Left renal pelvis (tissue), 4 donors: Measurements from ENCODE around the gene CRCP. TPM values are rescaled to one million over a fixed set of nuclear protein-coding genes. Genes with fewer than 3 reads are reported as not detected.
"Not testable (repeated sequence)": the region's sequence is repeated elsewhere in the genome, so short reads cannot be mapped to it uniquely, and the experiment has no call there.

Experiments used
- DNase-seq, 4 donors: peaks; one replicate each; pipeline ENCODE4 v3.0.0-alpha.2; 2013; ENCODE audit warnings: low read depth in 4 of 4, low spot score in 3 of 4
- polyA plus RNA-seq, 4 donors: library from polyadenylated mRNA; unstranded; fragments of 120-200 nt; gene quantifications; one replicate each; pipeline ENCODE4 v1.2.1, GENCODE V29; 2013; ENCODE audit not compliant: insufficient read length in 4 of 4

Gene CRCP
- polyA plus RNA-seq, 4 donors, result 21.7 to 33.5 (median 27.1) TPM

DNA sequence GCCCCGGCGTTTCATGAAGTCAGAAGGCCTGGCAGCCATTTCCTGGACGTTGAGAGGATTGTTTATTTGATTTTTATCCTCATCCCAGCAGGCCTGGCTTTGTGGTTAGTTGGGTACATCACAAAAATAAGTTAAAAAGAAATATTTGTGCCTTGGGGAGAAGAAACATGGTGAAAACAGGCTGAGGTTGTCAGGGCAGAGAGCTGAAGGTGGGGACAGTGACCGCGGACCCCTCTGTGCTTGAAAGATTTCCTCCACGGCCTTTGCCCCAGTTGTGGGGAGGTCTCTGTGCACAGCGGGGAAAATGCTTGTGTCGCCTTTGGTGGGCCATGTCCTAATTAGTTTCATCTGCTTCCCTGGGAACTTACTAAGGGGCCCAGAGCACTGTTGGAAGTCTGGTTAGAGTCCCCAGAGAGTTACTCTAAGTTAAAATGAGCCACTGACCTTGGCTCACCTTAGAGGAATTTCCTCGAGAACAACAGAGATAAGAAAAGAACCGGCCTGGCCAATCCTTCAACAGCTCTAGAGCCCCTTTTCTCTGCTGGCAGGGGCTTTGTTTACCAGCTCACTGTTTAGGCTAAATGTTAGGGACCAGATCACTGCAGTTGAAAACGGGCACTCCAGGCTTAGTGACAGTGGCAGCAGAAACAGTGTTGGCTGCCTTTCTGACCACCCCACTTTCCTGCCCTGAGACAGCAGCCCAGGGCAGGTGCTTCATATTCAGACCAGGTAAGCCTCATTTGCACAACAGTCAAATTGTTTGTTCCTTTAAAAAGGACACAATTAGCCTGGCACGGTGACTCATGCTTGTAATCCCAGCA, 37.9 kb downstream of the CRCP start:
- no peak for DNase-seq

DNA sequence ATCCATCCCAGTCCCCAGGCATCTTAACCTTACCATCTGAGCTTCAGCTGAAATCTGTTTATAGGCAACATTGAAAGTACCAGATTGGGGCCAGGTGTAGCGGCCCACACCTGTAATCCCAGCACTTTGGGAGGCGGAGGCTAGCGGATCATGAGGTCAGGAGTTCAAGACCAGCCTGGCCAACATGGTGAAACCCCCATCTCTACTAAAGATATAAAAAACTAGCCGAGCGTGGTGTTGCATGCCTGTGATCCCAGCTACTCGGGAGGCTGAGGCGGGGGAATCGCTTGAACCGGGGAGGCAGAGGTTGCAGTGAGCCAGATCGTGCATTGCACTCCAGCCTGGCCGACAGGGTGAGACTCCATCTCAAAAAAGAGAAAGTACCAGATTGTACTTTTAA, 39.0 kb downstream of the CRCP start:
- DNase-seq, result no peak

GRCh38 chr7:66156035-66156434, 41.4 kb downstream of the CRCP start:
- DNase-seq, result not testable (repeated sequence)

DNA sequence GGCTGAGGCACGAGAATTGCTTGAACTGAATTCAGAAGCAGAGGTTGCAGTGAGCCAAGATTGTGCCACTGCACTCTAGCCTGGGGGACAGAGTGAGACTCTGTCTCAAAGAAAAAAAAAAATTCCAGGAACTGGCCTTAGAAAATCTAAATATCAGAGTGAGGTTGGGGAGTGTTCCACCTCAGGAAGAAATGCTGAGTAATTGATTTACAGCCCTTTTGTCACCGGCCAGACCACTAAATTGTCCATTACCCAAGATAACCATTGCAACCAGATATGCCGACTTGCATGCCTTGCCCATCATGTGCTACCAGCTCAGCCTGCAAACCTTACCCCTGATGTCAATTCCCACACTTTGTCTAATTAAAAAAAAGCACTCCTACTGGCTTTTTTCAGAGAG, 42.4 kb downstream of the CRCP start:
- no peak for DNase-seq

- no peak for DNase-seq
Observed at GRCh38 chr7:66162622-66163021, 48.0 kb downstream of the CRCP start.

DNA sequence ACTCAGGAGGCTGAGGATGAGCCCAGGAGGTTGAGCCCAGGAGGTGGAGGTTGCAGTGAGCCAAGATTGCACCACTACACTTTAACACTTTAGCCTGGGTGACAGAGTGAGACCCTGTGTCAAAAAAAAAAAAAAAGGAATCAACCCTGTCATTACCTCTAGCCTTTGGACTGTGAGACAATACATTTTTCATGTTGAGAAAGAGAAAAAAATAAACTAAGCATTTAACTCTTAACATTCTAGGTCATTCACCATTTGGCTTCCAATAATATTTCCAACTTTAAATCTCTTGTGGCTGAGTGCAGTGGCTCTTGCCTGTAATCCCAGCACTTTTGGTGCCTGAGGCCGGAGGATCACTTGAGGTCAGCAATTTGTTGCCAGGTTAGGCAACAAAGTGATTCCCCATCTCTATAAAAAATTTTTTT, 48.6 kb downstream of the CRCP start:
- no peak for DNase-seq

- DNase-seq, result no peak
Observed at GRCh38 chr7:66164356-66164755, 49.7 kb downstream of the CRCP start.

- no peak for DNase-seq
Observed at GRCh38 chr7:66167773-66168387, 53.2 kb downstream of the CRCP start.

- DNase-seq, result no peak
Observed at GRCh38 chr7:66169616-66170015, 55.0 kb downstream of the CRCP start.

GRCh38 chr7:66170309-66171231, 55.9 kb downstream of the CRCP start:
- DNase-seq, result no peak

DNA sequence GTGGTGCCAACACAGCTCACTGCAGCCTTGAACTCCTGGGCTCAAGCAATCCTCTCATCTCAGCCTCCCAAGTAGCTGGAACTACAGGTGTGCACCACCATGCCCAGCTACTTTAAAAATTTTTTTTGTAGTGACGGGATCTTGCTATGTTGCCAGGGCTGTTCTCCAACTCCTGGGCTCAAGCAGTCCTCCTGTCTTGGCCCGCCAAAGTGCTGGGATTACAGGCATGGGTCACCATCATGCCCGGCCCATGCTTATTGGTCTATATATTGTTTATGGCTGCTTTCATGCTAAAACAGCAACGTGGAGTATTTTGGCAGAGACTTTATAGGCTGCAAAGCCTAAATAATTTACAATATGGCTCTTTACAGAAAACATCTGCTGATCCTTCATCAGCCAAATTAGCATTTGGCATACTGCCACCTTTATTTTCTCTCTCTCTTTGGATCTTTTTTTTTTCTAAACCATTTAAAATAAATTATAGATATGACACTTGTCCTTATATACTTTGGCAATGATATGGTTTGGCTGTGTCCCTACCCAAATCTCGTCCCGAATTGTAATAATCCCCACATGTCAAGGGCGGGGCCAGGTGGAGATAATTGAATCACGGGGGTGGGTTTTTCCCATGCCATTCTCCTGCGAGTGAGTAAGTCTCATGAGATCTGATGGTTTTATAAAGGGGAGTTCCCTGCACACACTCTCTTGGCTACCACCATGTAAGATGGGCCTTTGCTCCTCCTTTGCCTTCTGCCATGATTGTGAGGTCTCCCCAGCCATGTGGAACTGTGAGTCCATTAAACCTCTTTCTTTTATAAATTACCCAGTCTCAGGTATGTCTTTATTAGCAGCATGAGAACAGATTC, 58.1 kb downstream of the CRCP start:
- not testable (repeated sequence) for DNase-seq

- no peak for DNase-seq
Observed at GRCh38 chr7:66173856-66174255, 59.2 kb downstream of the CRCP start.

- DNase-seq, result not testable (repeated sequence)
Observed at GRCh38 chr7:66175006-66175405, 60.4 kb downstream of the CRCP start.

DNA sequence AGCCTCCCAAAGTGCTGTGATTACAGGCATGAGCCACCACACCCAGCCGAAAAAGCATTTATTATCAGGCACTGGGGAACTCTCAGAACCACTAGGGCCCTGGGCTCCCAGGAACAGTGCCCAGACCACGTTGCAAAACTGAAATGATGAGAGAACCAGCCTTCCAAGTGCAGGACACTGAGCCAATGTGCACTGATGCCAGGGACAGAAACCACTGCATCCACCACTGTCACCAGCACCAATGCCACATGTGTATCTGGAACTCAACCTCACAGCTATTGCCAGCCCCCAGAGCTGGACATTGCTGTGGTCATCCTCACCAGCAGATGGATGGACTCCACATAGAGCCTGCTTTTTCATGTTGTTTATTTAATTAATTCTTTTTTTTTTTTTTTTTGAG, 62.3 kb downstream of the CRCP start:
- no peak for DNase-seq

- DNase-seq, result no peak
Observed at GRCh38 chr7:66178258-66178657, 63.6 kb downstream of the CRCP start.

- DNase-seq, result no peak
Observed at GRCh38 chr7:66181329-66181728, 66.7 kb downstream of the CRCP start.

GRCh38 chr7:66181845-66182244, 67.2 kb downstream of the CRCP start:
- no peak for DNase-seq

GRCh38 chr7:66182920-66183319, 68.3 kb downstream of the CRCP start:
- DNase-seq, result no peak

DNA sequence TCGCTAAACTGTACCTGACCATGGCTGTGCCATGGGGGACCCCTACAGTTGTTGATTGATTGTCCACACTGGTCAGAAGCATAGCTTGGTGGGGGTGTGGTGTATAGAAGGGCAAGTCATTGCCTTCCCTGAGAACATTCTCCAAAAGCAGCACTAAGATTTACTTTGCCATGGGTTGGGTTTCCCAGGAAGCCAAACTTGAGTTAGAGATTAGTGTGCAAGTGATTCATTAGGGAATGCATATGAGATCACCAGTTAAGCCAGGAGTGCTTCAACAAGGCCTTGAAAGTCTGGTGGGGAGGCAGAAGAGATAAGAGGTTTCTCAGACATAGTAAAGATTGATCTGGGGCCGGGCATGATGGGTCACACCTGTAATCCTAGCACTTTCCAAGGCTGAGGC, 69.1 kb downstream of the CRCP start:
- DNase-seq, result no peak

GRCh38 chr7:66185680-66186187, 71.1 kb downstream of the CRCP start:
- no peak for DNase-seq
